Adrenal gland (tissue), 5 donors: ENCODE data around the gene GDF10.

ENCODE experiments used
- POLR2A ChIP-seq, 2 donors: fragments of 450-650 bp; IDR thresholded peaks; one replicate each; pipeline ENCODE4 v1.6.1; 2017; ENCODE audit warnings: antibody characterized with exemption in 2 of 2, mild to moderate bottlenecking in 2 of 2, moderate library complexity in 1 of 2
- TF ChIP-seq, protein P1 (sequence below), 6 experiments: fragments of 450-650 bp in 4 of 6; fragments of 200-600 bp in 2 of 6; sonication (generic) in 1 of 6; IDR thresholded peaks; 1 replicate in 5 of 6; 2 replicates in 1 of 6; pipeline versions ENCODE4 v1.5.1 to v1.8.0; 2016 to 2021; ENCODE audit warnings: antibody characterized with exemption in 6 of 6, mild to moderate bottlenecking in 2 of 6, moderate library complexity in 1 of 6
- donor health status: DM: no; HTN: no; CAD: no.

- TF ChIP-seq, protein P1, sequence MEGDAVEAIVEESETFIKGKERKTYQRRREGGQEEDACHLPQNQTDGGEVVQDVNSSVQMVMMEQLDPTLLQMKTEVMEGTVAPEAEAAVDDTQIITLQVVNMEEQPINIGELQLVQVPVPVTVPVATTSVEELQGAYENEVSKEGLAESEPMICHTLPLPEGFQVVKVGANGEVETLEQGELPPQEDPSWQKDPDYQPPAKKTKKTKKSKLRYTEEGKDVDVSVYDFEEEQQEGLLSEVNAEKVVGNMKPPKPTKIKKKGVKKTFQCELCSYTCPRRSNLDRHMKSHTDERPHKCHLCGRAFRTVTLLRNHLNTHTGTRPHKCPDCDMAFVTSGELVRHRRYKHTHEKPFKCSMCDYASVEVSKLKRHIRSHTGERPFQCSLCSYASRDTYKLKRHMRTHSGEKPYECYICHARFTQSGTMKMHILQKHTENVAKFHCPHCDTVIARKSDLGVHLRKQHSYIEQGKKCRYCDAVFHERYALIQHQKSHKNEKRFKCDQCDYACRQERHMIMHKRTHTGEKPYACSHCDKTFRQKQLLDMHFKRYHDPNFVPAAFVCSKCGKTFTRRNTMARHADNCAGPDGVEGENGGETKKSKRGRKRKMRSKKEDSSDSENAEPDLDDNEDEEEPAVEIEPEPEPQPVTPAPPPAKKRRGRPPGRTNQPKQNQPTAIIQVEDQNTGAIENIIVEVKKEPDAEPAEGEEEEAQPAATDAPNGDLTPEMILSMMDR (IDR thresholded peaks at IDR 0.05) = no peak
- no peak for TF ChIP-seq POLR2A (IDR thresholded peaks at IDR 0.05)
These were observed 16.8 kb upstream of the GDF10 start for GRCh38 chr10:47283101-47283630.
